HL-60 (cell line): ENCODE data around the gene USP5.

ENCODE experiments used
- DNase-seq, 2 experiments: peaks; one replicate each; pipeline ENCODE4 v3.0.0-alpha.2; 2010 to 2020; ENCODE audit warnings: low read depth in 1 of 2, low spot score in 1 of 2
- H3K27ac ChIP-seq: fragments of 250-450 bp; sonication (Bioruptor Pico); replicated peaks from 2 replicates; pipeline ENCODE4 v1.5.1; 2020; ENCODE audit warnings: mild to moderate bottlenecking, moderate library complexity
- H3K27me3 ChIP-seq: fragments of 250-450 bp; sonication (Bioruptor Pico); 2 replicates; pipeline ENCODE4 v1.5.1; 2021; ENCODE audit warnings: mild to moderate bottlenecking, moderate library complexity; ENCODE audit not compliant: insufficient read depth, poor library complexity, severe bottlenecking
- H3K4me3 ChIP-seq: replicated peaks from 2 replicates; pipeline ENCODE4 v1.5.1; 2011; ENCODE audit warnings: mild to moderate bottlenecking, control low read depth, low read length; ENCODE audit not compliant: insufficient read depth
- GABPA ChIP-seq: IDR thresholded peaks from 2 replicates; pipeline ENCODE4 v1.6.1; 2012; ENCODE audit warnings: low read depth
- POLR2AphosphoS5 ChIP-seq: IDR thresholded peaks from 2 replicates; pipeline ENCODE4 v1.6.1; 2012; ENCODE audit warnings: low read depth
- SPI1 ChIP-seq: IDR thresholded peaks from 2 replicates; pipeline ENCODE4 v1.6.1; 2012; ENCODE audit warnings: low read depth, mild to moderate bottlenecking, borderline replicate concordance
- TF ChIP-seq, protein P1 (sequence below): IDR thresholded peaks from one replicate; pipeline ENCODE4 v1.5.1; 2011; ENCODE audit warnings: low read length, control low read depth, inconsistent platforms; ENCODE audit not compliant: insufficient read depth
- TF ChIP-seq, protein P2 (sequence below): IDR thresholded peaks from 2 replicates; pipeline ENCODE4 v1.6.1; 2012; ENCODE audit warnings: low read depth; ENCODE audit not compliant: insufficient replicate concordance

USP5 gene

DNA sequence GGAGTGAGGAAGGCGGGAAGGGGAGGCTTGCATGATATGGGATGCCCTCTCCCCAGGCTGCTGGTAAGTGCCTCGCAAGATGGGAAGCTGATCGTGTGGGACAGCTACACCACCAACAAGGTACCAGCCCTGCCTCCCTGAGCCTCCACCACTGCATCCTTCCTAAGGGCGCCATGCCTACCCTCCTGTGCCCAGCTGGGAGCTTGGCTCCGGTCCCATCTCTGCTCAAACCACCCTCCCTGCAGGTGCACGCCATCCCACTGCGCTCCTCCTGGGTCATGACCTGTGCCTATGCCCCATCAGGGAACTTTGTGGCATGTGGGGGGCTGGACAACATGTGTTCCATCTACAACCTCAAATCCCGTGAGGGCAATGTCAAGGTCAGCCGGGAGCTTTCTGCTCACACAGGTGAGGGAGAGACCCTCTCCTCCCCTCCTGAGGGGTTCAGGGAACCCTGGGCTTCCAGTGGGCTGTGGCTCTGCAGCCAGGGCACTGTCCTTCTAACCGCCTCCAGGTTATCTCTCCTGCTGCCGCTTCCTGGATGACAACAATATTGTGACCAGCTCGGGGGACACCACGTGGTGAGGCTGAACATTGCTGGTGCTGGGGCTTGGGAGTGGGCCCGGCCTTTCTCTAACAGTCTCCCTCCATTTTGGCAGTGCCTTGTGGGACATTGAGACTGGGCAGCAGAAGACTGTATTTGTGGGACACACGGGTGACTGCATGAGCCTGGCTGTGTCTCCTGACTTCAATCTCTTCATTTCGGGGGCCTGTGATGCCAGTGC, 8.6 kb upstream of the USP5 start:
- TF ChIP-seq, protein P1, sequence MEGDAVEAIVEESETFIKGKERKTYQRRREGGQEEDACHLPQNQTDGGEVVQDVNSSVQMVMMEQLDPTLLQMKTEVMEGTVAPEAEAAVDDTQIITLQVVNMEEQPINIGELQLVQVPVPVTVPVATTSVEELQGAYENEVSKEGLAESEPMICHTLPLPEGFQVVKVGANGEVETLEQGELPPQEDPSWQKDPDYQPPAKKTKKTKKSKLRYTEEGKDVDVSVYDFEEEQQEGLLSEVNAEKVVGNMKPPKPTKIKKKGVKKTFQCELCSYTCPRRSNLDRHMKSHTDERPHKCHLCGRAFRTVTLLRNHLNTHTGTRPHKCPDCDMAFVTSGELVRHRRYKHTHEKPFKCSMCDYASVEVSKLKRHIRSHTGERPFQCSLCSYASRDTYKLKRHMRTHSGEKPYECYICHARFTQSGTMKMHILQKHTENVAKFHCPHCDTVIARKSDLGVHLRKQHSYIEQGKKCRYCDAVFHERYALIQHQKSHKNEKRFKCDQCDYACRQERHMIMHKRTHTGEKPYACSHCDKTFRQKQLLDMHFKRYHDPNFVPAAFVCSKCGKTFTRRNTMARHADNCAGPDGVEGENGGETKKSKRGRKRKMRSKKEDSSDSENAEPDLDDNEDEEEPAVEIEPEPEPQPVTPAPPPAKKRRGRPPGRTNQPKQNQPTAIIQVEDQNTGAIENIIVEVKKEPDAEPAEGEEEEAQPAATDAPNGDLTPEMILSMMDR: no peak
- TF ChIP-seq SPI1 (no peak), POLR2AphosphoS5 (no peak; the same call in 1 of the 2 replicates)
- Histone ChIP-seq H3K27me3 (no peaks in the 10 kb centered on the region), H3K27ac (no peak overlapping the region), H3K4me3 (no peak overlapping the region)
- DNase-seq: peak in 1 of 2 experiments; percentile 39

DNA sequence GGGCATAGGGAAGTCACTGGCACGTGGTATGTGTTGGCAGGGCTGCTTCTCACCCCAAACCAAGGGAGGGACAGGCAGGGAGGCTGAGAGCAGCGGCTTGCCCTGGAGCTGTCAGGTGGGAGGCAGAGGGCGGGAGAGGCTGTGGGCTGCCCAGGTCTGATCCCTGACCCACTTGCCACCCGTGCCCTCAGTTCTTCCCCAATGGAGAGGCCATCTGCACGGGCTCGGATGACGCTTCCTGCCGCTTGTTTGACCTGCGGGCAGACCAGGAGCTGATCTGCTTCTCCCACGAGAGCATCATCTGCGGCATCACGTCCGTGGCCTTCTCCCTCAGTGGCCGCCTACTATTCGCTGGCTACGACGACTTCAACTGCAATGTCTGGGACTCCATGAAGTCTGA, 6.6 kb upstream of the USP5 start:
- no peak overlapping the region for H3K4me3 ChIP-seq
- H3K27me3 ChIP-seq: no peaks in the 10 kb centered on the region
- DNase-seq: no peak
- H3K27ac ChIP-seq: no peak overlapping the region
- TF ChIP-seq, protein P2, sequence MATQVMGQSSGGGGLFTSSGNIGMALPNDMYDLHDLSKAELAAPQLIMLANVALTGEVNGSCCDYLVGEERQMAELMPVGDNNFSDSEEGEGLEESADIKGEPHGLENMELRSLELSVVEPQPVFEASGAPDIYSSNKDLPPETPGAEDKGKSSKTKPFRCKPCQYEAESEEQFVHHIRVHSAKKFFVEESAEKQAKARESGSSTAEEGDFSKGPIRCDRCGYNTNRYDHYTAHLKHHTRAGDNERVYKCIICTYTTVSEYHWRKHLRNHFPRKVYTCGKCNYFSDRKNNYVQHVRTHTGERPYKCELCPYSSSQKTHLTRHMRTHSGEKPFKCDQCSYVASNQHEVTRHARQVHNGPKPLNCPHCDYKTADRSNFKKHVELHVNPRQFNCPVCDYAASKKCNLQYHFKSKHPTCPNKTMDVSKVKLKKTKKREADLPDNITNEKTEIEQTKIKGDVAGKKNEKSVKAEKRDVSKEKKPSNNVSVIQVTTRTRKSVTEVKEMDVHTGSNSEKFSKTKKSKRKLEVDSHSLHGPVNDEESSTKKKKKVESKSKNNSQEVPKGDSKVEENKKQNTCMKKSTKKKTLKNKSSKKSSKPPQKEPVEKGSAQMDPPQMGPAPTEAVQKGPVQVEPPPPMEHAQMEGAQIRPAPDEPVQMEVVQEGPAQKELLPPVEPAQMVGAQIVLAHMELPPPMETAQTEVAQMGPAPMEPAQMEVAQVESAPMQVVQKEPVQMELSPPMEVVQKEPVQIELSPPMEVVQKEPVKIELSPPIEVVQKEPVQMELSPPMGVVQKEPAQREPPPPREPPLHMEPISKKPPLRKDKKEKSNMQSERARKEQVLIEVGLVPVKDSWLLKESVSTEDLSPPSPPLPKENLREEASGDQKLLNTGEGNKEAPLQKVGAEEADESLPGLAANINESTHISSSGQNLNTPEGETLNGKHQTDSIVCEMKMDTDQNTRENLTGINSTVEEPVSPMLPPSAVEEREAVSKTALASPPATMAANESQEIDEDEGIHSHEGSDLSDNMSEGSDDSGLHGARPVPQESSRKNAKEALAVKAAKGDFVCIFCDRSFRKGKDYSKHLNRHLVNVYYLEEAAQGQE: no peak
- no peak for TF ChIP-seq POLR2AphosphoS5
- TF ChIP-seq GABPA: no peak
- TF ChIP-seq SPI1: no peak
- TF ChIP-seq, protein P1: no peak

DNA sequence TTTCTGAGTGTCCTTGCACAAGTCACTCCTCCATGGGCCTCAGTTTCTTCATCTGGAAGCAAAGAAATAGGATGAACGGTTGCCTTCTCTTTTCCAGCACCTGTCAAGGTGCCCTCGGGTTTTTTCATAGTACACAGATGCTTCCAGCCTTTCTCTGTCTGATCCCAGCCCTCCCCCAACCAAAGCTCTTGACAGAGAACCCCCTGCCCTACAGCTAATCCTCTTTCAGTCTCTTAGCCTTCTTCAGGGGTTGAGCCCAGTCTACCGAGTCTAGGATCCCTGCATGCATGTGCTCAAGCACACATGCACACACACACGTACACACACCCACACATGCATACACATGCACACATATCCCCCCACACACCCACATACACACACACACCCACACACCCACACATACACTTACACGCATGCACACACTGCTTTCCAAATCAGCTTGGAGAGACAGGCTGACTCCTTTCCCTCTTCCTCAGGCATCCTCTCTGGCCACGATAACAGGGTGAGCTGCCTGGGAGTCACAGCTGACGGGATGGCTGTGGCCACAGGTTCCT, 5.6 kb upstream of the USP5 start:
- no peak overlapping the region for H3K27ac ChIP-seq
- TF ChIP-seq, protein P2: no peak
- TF ChIP-seq, protein P1: no peak

More for the DNA sequence above, 5.6 kb upstream of the USP5 start:
- Histone ChIP-seq H3K27me3 (no peaks in the 10 kb centered on the region), H3K4me3 (no peak overlapping the region)
- DNase-seq: no peak
